Stimulated activated CD4-positive, alpha-beta T cell treated with anti-CD3 and anti-CD28 coated beads, Interleukin-4, amount 100 ng/mL, for 1 hour (primary cell): ENCODE measurements around the gene FJX1.
A peak's percentile ranks its signal among the peaks of the same experiment; 100 is the strongest.
"Not testable (repeated sequence)": the region's sequence is repeated elsewhere in the genome, so short reads cannot be mapped to it uniquely, and the experiment has no call there.

Experiments used
- DNase-seq: peaks from one replicate; pipeline ENCODE4 v3.0.0-alpha.2; 2020

FJX1 gene

GRCh38 chr11:35633827-35634423 lies 15.7 kb downstream of the FJX1 start:
- DNase-seq: no peak

- DNase-seq: no peak
These were observed 17.7 kb downstream of the FJX1 start for GRCh38 chr11:35635933-35636332.

- no peak for DNase-seq
These were observed 21.4 kb downstream of the FJX1 start for GRCh38 chr11:35639591-35640179.

- no peak for DNase-seq
These were observed 23.1 kb downstream of the FJX1 start for GRCh38 chr11:35641171-35641897.

GRCh38 chr11:35641964-35642363 lies 23.7 kb downstream of the FJX1 start:
- DNase-seq: no peak

GRCh38 chr11:35647421-35648093 lies 29.3 kb downstream of the FJX1 start:
- DNase-seq: no peak

- DNase-seq: no peak
These were observed 31.7 kb downstream of the FJX1 start for GRCh38 chr11:35650006-35650405.

GRCh38 chr11:35650467-35650866 lies 32.2 kb downstream of the FJX1 start:
- DNase-seq: no peak

- DNase-seq: no peak
These were observed 33.0 kb downstream of the FJX1 start for GRCh38 chr11:35651263-35651662.

GRCh38 chr11:35652786-35653185 lies 34.5 kb downstream of the FJX1 start:
- DNase-seq: not testable (repeated sequence)

GRCh38 chr11:35654711-35655110 lies 36.5 kb downstream of the FJX1 start:
- DNase-seq: no peak

GRCh38 chr11:35655254-35655653 lies 37.0 kb downstream of the FJX1 start:
- DNase-seq: no peak

GRCh38 chr11:35655856-35656255 lies 37.6 kb downstream of the FJX1 start:
- DNase-seq: no peak

- DNase-seq: no peak
These were observed 40.0 kb downstream of the FJX1 start for GRCh38 chr11:35658020-35658948.

- DNase-seq: no peak
These were observed 43.3 kb downstream of the FJX1 start for GRCh38 chr11:35661534-35661933.

- no peak for DNase-seq
These were observed 43.9 kb downstream of the FJX1 start for GRCh38 chr11:35662061-35662648.

GRCh38 chr11:35662649-35663407 lies 44.6 kb downstream of the FJX1 start, which contains the start of gene TRIM44:
TSS of gene TRIM44 (plus strand) at chr11:35662775. CDS start at chr11:35663112, 337 bp downstream.
- peak; percentile 86 for DNase-seq

GRCh38 chr11:35663408-35663702 lies 45.1 kb downstream of the FJX1 start:
- no peak for DNase-seq

- DNase-seq: no peak
These were observed 46.7 kb downstream of the FJX1 start for GRCh38 chr11:35664977-35665441.

- no peak for DNase-seq
These were observed 49.0 kb downstream of the FJX1 start for GRCh38 chr11:35667257-35667656.

- not testable (repeated sequence) for DNase-seq
These were observed 50.1 kb downstream of the FJX1 start for GRCh38 chr11:35668350-35668749.
